Pons (tissue), 1 donor: Measurements from ENCODE around the gene DYNC2LI1.

ENCODE experiments used
- DNase-seq: peaks from one replicate; pipeline ENCODE4 v3.0.0-alpha.2; 2016; ENCODE audit warnings: low spot score

DYNC2LI1 gene

DNA sequence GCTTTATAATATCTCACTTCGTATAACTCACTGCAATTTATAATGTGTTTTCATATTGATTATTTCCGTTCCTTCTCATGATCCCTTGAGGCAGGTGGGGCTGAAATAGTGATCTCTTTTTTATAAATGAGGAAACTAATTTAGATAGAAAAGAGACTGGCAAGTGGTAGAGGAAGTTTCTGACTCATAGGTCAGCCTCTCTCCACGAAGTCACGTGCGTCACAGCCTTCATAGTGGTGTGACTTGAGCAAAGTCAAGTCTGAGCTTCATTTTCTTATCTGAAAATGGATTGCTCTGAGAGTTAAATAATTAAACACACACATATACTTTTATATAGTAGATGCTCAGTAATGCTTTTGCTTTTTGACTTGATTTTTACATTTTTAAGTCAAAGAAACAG, 44.9 kb downstream of the DYNC2LI1 start:
- DNase-seq: no peak

DNA sequence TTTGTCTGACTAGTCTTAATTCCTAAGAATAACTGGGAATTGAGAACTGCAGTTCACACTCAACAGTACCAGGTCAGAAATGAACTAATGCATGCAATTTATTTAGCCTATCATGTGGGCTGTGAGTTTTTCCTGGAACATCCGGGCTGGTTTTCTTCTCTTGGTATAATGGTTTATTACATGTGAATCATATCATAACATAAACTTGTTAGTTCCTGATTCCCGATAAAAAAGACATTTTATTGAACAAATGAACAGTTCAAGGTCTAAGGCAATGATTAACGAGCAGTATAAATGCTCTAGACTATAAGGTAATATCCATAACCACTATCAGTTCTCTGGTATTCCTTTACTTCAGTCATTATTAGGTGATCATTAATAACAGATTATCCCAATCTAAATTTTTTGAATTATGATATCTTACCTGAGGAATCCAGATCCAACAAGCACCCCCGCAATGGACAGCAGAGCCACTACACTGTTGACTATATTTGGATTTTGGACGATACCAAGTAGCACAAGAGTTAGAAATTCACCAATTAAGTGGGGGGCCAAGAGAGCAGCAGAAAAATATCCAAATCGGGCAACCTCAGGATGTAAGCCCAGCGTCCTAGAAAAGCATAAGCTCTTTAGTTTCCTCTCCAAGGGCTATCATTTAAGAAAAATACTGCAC, 45.8 kb downstream of the DYNC2LI1 start:
- DNase-seq: no peak

DNA sequence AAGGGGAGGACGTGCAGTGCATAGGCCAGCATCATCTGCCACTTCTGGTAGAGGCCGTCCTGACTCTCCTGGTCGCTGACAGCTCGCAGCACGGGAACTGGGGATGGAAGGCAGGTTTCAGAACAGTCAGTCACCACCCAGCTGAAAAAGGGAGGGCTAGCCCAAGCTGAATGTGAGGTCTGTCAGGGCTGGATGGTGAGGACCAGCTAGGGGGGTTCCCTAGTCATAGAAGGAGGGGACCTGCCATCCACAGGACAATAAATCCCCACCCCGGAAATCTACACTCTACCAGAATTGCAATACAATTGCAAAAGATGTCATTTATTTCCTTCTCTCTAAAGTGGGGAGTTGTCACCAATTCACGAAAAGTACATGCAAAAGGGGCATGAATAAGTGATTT, 49.0 kb downstream of the DYNC2LI1 start:
- no peak for DNase-seq

DNA sequence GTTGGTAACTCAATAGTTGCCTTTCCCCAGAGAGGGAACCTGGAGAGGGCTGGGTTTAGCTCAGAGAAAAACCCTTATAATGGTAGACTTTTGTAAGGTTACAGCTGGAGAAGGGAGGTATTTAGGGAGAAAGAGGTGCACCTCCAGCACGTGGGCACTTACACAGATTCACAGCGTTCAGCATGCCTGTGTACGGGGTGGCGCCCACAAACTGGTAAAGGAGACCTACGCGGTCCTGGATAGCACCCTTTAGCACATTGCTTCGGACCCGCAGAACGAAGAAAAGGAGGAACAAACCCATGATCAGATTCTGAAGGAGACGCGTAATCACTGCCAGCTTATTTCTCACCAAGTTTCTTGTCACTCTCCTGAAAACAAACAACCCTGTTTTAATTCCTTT, 49.9 kb downstream of the DYNC2LI1 start:
- no peak for DNase-seq

DNA sequence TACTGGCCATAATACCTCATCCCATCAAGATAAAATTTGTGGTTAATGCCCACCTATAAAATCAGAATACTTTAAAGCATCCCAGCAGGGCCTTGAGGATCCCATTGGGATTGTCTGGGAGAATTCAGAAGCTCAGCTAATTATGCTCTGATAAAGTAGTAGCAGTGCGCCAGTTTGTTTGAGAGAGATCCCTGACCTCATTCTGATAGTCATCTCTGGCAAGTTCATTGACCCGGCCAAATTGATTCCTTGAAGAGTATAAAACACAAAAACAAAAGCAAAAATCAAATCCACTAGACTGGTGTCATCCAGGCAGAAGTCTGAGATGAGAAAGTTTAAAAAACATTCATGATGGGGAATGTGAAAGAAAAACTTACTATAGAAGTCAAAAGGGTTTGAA, 50.7 kb downstream of the DYNC2LI1 start:
- no peak for DNase-seq

DNA sequence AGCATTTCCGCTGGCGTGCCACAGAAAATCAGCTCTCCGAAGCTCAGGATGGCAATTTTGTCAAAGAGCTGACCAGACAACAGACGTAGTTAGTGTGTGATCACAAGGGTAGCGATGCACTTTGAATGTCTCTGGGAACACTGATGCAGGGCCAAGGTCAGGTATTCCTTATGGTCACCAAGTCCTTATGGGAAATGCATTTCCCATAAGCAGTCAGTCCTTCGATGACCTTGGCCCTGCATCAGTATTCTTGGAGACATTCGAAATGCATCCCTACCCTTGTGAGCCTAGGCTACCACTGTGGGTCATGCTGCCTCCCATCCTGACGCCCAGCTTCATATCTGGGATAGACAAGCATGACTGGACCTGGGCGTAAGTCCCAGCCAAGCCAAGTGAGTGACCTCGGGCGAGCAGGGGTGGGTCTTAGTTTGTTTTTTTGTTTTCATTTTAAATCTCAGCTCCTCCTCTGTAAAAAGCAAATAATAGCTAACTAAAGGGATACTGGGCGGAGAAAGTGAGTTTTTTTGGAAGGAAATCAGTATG, 51.2 kb downstream of the DYNC2LI1 start:
- no peak for DNase-seq

DNA sequence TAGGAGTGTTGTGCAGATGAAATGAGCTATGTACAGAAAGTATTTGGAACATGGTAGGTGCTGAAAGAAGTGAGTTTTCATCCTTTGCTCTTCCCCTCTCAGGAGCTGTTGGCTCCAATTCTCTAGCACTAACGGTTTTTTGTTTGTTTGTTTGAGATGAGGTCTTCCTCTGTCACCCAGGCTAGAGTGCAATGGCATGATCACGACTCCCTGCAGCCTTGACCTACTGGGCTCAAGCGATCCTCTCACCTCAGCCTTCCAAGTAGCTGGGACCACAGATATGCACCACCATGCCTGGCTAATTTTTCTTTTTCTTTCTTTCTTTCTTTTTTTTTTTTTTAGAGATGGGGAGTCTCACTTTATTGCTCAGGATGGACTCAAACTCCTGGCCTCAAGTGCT, 52.0 kb downstream of the DYNC2LI1 start:
- no peak for DNase-seq

DNA sequence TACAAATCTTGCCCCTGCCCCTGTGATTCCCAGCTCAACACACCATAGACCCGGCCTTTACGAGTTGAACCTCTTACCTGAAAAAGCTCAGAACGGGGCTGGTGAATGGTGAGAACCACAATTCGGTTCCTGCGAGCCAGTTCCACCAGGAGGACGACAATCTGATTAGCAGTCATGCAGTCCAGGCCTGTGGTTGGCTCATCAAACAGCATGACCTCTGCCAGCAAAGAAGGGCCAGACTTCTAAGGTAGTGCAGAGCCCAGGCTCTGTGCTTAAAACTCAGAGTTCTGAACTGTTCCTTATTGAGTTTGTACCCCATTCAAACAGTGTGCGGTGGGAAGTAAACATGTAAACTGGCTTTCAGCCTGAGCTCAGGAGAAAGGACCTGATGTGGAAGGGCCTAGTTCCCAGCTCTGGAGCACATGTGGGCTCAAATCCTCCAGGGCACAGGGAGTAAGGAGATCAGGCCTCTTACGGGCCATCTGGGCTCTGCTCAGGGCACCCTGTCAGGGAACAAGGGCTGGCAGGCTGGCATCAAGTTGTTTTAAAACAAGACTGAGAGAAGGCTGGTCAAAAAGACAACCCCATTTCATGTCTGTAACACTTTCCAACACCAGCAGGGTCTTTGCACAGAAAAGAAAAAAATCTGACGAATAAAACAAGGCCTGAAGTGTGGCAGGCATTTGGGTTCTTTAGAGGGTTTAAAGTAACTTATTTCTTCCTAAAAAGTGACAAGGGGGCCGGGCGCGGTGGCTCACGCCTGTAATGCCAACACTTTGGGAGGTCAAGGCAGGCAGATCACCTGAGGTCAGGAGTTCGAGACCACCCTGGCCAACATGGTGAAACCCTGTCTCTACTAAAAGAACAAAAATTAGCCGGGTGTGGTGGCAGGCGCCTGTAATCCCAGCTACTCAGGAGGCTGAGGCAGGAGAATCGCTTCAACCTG, 52.7 kb downstream of the DYNC2LI1 start:
- DNase-seq: no peak

DNA sequence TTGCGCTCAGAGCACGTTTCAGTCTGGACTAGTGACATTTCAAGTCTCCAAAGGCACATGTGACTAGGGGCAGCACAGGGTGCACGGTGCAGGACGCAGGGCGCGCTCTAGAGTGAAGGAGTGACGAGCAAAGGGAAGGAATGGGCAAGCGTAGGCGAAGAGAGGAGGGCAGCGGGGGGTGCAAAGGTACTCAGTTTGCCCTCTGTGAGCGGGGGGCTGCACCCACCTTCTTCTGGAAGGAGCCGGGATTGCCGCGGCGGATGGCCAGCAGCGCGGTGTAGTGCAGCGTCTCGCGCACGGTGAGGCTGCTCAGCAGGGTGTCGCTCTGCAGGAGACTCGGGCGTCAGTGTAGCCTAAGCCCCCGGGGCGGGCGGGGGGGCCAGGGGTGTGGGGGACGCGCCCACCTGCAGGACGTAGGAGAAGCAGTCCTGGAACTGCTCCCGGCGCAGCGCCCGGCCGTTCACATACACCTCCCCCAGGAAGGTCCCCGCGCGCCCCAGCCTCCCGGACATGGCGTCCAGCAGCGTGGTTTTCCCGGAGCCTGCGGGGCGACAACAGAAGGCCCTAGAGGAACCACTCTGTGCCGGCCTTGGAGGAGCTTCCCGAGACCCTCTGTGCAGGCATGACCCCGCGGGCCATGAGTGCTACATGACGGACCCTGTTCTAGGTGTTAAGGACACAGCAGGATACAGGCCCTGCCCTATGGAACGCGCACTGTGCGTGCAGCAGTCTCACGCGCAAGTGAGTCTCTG, 57.9 kb downstream of the DYNC2LI1 start:
- DNase-seq: no peak

DNA sequence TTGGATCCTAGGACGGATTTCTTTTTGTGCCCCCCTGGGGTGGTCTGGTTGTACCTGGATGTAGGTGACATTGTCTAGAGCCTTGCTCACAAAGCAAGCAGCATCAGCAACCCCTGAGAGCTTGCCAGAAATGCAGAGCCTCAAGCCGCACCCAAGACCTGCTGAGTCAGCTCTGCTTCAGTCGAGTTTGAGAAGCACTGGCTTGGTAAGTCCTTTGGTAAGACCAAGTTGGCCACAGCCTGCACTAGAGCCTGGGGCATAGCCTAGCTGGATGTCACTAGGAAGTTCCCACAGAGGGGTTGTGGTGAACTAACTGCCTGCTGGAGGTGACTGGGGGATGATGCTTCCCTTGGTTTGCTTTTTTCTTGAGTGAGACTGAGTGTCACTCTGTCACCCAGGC, 58.6 kb downstream of the DYNC2LI1 start:
- no peak for DNase-seq

DNA sequence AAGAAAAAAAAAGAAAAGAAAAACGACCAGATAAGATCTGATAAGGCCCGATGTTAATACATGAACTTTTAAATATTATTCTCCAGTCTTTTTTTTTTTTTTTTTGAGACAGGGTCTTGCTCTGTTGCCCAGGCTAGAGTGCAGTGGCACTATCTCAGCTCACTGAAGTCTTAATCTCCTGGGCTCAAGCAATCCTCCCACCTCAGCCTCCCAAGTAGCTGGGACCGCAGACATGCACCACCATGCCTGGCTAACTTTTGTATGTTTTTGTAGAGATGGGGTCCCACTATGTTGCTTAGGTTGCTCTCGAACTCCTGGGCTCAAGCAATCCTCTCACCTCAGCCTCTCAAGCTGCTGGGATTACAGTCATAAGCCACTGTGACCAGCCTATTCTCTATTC, 63.2 kb downstream of the DYNC2LI1 start:
- no peak for DNase-seq

DNA sequence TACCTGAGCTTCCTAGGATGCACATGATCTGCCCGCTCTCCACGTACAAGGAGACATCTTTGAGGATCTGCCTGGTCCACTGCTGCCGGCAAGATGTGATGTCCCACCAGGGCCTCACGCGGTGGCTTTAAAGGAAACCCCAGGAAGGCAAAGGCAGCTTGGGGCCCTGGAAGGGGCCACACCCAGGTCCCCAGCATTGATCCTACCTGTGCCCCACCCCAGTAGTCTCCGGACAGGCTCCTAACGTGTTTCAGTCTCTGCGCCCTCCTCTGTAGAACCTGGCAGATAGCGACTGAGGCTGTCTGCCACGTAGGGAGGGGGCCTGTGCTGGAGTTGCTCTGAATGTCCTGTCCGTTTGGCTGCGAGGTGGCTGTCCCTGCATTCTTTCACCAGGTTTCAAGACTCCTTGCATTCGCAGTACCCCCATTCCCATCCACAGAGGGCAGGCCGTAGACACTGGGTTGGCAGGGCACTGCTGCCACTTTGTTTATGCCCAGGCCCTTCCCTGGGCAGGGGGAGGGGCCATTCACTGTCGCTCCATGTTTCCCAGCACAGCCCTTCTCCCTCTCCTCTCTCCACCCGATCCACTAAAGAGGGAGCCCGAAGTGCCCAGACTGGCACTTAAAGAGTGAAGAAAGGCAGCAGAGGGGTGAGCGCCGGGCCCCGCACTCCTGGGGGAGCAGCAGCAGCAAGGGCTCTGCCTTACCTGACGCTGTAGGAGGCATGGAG, 64.2 kb downstream of the DYNC2LI1 start:
- DNase-seq: no peak

DNA sequence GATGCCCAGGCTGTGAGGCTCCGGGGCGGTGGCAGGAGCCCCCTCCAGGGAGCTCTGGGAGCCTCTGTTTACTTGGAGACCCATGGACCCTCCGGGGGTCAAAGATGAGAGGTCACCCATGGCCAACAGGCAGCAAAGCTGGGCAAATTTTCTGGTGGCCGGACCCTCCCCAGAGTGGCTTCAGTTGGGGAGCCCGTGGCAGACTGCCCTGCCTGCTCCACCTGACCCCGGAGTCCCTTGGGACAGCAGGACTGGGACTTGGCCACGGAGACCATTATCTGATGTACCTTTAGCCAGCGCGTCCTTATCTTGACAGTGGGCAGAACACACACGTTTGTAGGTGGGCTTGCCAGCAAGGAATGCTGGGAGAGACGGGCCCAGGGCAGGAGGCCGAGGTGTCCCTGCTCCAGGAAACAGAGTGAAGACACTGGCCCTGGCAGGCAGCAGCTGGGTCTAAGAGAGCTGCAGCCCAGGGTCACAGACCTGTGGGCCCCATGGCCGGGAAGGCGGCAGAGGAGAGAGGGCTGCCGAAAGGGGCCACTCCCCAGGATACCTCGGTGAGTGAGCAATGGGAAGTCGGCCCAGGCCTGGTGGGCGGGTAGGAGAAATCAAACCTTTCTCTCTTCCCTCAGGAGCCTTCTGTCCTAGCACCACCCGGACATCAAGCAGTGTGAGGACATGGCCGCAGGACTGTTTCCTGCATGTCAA, 64.9 kb downstream of the DYNC2LI1 start, which contains the start of the genes ABCG5 and ABCG8:
TSS of gene ABCG5 (minus strand) at position 280 of the 708 bp plus-strand sequence. CDS start at position 120, 160 bp downstream.
TSS of gene ABCG8 (plus strand) at position 412 of the 708 bp plus-strand sequence. CDS start at position 495, 83 bp downstream.
- no peak for DNase-seq

DNA sequence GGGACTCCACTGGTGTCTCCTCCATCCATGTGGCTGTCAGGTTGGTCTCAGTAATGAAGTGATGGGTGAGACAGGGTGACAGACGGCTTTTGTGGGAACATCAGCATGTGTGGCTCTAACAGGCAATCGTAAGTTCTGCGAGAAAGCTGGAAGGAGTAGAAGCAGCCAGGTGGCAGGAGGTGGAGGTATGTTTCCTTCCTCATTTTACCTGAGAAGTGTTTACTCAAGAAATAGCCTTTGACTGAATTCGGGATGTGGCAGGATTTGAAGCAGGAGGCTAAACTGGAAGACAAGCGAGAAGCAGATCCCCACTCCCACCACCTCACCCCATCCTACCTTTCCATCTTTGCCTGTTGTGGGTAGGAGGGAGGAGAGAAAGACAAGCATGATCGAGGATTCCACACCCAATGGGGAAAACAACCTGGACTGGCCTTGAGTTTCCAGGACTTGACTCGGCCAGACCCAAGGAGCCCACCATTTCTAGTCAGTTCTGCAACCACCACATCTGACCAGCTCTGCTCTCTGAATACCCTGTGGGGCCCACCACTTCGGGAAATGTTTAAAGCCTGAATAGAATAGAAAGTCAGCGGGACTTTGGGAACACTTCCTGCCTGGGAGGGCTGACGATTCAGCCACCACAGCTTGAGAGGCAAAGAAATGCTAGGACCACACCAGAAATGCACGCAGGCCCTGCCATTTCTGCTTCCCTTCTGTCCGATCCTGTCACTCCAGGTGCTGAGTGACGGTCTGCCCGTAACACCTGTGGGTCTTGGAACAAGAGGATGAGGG, 66.1 kb downstream of the DYNC2LI1 start:
- no peak for DNase-seq

DNA sequence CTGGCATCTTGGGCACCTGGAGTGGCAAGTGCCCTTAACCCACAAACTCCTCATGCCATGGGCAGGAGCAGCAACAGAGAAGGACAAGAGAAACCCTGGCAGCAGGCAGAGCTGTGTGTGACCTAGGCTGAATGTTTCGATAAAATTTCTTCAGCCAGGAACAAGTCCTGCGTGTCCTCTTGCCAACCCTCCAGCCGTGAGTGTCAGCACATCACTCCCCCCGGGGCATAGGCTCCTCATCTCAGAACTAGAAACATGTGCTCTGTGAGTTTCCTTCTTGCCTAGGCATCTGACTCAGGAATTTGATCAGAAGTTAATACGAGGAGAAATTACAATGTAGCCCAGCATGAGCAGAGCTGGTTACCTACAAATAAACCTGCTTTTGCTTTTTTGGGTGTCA, 67.1 kb downstream of the DYNC2LI1 start:
- no peak for DNase-seq

DNA sequence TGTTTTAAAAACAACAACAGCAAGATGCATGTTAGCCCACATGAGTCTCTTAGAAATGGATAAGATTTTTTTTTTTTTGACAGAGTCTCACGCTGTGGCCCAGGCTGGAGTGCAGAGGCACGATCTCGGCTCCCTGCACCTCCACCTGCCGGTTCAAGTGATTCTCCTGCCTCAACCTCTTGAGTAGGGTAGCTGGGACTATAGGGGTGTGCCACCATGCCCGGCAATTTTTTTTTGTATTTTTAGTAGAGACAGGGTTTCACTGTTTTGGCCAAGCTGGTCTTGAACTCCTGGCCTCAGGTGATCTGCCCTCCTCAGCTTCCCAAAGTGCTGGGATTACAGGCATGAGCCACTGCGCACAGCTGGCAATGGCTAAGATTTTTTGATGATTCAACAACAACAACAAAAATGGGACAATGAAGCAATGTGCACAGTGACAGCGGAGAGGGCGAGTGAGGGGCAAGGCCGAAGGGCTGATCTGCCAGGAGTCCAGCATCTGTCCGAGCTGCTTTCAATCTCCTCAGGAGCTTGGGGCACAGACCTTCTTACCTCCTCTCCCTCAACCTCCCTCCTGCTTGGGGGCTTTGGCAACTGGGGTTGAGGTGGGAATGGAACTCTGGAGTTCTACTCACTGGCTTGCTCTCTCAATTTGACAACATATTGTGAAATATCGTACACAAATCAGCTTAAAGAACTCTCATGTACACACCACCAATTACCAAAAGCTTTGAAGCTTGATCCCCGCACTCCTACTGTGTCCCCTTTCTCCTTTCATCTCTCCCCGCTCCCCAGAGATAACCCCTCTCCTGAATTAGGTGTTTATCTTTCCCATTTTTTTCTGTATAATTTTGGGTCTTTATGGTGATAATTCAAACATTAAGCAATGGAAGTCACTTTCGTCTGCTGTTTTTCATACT, 68.4 kb downstream of the DYNC2LI1 start:
- no peak for DNase-seq

DNA sequence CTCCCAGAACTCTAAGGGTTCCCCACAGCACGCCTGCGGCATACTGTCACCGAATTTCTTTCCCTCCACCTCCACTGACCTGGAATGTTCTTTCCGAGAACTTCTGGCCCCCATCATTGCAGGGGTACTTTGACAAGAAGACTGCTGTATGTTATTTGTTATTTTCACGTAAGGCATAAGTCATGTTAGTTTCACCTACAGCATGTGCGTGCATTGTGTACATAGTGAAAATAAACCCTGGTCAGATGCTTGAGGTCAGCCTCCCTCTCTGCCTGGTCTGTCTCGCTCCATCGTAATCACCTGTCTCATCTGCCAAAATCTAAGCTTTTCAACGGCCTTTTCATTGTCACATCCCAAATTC, 69.0 kb downstream of the DYNC2LI1 start:
- no peak for DNase-seq

DNA sequence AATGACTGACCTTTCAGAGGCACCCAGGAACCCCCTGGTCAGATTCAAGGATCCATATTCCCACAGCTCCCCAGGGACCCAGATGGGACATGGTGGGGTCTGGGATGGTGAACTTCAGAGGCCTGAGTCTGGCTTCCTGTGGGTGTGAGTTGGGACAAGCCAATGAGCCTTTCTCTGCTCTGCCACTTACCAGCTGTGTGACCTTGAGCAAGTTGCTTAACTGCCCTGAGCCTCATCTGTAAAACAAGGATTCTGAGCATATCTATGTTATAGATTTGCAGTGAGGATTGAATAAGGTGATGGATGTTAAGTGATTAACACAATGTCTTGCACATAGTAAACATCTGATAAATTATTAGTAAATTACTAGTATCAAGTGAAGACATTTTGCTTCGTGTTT, 71.3 kb downstream of the DYNC2LI1 start:
- DNase-seq: no peak
